Measurements from ENCODE around the gene CREG2.

GRCh38 chr2:101310090-101310833 is 77.0 kb downstream of the CREG2 start:
- TF ChIP-seq POLR2A (IDR thresholded peaks at IDR 0.05; ENCODE audit: extremely low read depth, insufficient read length) = no peak
- TF ChIP-seq CTCF (IDR thresholded peaks at IDR 0.05; ENCODE audit: low read depth, low read length) = no peak
- TF ChIP-seq MAX (IDR thresholded peaks at IDR 0.05; ENCODE audit: low read depth, low read length) = no peak
- no peak for TF ChIP-seq MYC (IDR thresholded peaks at IDR 0.05; ENCODE audit: low read depth, low read length)

Data from NB4 (cell line).